MCF 10A (cell line): ENCODE results near the gene PET100. TPM values are rescaled to one million over a fixed set of nuclear protein-coding genes. Genes with fewer than 3 reads are reported as not detected.
A peak's percentile ranks its signal among the peaks of the same experiment; 100 is the strongest.

ENCODE experiments used
- BruUV-seq: library from RNA; stranded (reverse); fragments of 400-500 nt; replicated peaks from 2 replicates; lab custom pipeline; 2021; lab: Mats Ljungman, UMichigan
- CTCF ChIA-PET: fragments of 300-600 bp; sonication (Branson Sonifier 250); formaldehyde crosslinking; extraction: SDS; loops from one replicate; lab custom pipeline; 2021; ENCODE audit warnings: antibody characterized with exemption, inconsistent platforms; lab: Yijun Ruan, JAX
- POLR2A ChIA-PET: fragments of 300-600, 350-650 bp; sonication (Branson Sonifier 250); formaldehyde crosslinking; extraction: SDS; loops from one replicate; lab custom pipeline; 2020; ENCODE audit warnings: antibody characterized with exemption, inconsistent platforms; lab: Yijun Ruan, JAX
- DNase-seq: peaks from one replicate; pipeline ENCODE4 v3.0.0-alpha.2; 2018; ENCODE audit not compliant: unreplicated experiment
- H3K27ac Mint-ChIP-seq: one replicate; pipeline ENCODE4 v1.8.0; 2022; ENCODE audit warnings: mild to moderate bottlenecking, low read depth, mixed read lengths; ENCODE audit not compliant: unreplicated experiment
- H3K27me3 Mint-ChIP-seq: one replicate; pipeline ENCODE4 v1.8.0; 2022; ENCODE audit warnings: mixed read lengths; ENCODE audit not compliant: insufficient read depth, unreplicated experiment
- H3K36me3 Mint-ChIP-seq: one replicate; pipeline ENCODE4 v1.8.0; 2022; ENCODE audit warnings: mild to moderate bottlenecking, moderate library complexity, mixed read lengths; ENCODE audit not compliant: insufficient read depth, unreplicated experiment
- H3K4me1 Mint-ChIP-seq: one replicate; pipeline ENCODE4 v1.8.0; 2022; ENCODE audit warnings: mixed read lengths; ENCODE audit not compliant: insufficient read depth, unreplicated experiment
- H3K4me3 Mint-ChIP-seq: one replicate; pipeline ENCODE4 v1.8.0; 2022; ENCODE audit warnings: mild to moderate bottlenecking, moderate library complexity, mixed read lengths; ENCODE audit not compliant: unreplicated experiment
- H3K9me3 Mint-ChIP-seq: one replicate; pipeline ENCODE4 v1.8.0; 2022; ENCODE audit warnings: mixed read lengths; ENCODE audit not compliant: unreplicated experiment
- intact Hi-C: fragments of 100-400 bp; cut with micrococcal nuclease; formaldehyde crosslinking; loops from 2 replicates; pipeline ENCODE4 v1.14.1; 2022
- total RNA-seq: library from RNA; stranded (reverse); gene quantifications from 2 replicates; pipeline ENCODE4 v1.2.3, GENCODE V29; 2022
- TF ChIP-seq, protein P1 (sequence below): fragments of 200-600 bp; IDR thresholded peaks from one replicate; pipeline ENCODE4 v1.8.0; 2022; ENCODE audit warnings: antibody characterized with exemption, mild to moderate bottlenecking; ENCODE audit not compliant: unreplicated experiment

PET100 gene
- total RNA-seq, 1 experiment from 2014 or later, result 53.9 TPM

DNA sequence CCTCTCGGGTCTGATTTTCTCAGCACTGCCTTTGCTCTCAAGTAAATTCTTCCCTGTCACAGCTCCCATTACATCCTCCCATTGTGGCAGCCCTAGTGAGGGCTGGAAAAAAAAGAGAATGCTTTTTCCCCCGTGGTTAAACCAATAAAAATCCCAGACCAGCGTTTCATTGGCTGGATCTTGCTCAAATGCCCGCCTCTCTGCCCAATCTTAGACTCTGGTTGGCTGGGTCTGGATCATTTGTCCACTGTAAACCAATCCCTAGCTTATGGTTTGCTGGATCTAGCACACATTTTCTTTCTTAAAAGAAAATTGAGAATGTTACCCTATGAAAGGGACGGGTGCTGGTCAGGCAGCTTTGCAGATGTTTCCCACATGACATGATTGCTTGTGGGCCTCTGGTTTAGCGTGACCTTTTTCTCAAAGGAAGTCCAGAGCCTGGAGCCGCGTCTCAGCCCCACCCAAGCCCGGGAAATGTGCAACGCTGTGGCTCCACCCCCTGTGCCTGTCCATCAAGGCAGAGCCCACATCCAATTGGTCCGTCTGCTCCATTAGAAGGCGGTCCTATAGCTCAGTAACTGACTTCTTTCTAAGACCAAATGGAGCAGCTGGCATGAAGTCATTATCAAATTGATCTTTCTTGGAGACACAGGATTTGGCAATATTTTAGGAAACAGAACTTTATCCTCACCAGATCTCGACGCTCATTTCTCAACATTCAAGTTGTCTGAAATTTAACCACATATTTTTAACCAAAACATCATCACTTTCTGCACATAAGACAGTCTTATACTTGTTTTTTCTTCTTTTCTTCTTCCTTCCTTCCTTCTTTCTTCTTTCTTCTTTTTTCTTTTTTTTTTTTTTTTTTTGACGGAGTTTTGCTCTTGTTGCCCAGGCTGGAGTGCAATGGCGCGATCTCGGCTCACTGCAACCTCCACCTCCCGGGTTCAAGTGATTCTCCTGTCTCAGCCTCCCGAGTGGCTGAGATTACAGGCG lies 44.7 kb downstream of the PET100 start:
- DNase-seq, result peak; percentile 76
- intact Hi-C loops, result no loop called here
- H3K9me3 Mint-ChIP-seq, result no peaks in the 10 kb centered on the region
- no TSS peak for BruUV-seq
- peaks cover 2% of the 10 kb centered on the region for H3K4me1 Mint-ChIP-seq
- peaks cover 17% of the 10 kb centered on the region for H3K27me3 Mint-ChIP-seq
- H3K4me3 Mint-ChIP-seq, result no peak overlapping the region
- no peak overlapping the region for H3K27ac Mint-ChIP-seq
- no peaks in the 10 kb centered on the region for H3K36me3 Mint-ChIP-seq
- TF ChIP-seq, protein P1, sequence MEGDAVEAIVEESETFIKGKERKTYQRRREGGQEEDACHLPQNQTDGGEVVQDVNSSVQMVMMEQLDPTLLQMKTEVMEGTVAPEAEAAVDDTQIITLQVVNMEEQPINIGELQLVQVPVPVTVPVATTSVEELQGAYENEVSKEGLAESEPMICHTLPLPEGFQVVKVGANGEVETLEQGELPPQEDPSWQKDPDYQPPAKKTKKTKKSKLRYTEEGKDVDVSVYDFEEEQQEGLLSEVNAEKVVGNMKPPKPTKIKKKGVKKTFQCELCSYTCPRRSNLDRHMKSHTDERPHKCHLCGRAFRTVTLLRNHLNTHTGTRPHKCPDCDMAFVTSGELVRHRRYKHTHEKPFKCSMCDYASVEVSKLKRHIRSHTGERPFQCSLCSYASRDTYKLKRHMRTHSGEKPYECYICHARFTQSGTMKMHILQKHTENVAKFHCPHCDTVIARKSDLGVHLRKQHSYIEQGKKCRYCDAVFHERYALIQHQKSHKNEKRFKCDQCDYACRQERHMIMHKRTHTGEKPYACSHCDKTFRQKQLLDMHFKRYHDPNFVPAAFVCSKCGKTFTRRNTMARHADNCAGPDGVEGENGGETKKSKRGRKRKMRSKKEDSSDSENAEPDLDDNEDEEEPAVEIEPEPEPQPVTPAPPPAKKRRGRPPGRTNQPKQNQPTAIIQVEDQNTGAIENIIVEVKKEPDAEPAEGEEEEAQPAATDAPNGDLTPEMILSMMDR, result no peak
- POLR2A ChIA-PET, result interaction anchor here (0.6 kb wide), 1 partner anchor 206 kb away, joined by 3 read pairs; no protein-coding TSS in a partner anchor
- CTCF ChIA-PET, result interaction anchor here (0.6 to 1.0 kb wide), 2 partner anchors 21 to 23 kb away, joined by 4 read pairs; no protein-coding TSS in a partner anchor

DNA sequence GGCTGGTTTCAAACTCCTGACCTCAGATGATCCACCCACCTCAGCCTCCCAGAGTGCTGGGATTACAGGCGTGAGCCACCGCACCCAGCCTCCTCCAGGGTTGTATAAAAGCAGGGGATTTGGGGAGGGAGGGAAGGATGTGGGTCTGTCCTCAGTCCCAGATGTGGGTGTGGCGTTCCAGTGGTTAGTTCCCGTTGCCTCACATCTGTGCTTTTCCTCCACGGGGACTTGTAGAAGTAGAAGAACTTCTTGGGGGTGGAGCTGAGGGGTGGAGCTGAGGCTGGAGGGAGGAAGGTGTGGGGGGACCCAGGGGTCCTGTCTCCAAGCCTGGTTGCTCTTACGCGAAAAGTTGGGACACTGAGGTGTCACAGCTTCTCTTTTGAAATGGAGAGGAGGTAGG lies 46.8 kb downstream of the PET100 start:
- Mint-ChIP-seq H3K4me3 (no peak overlapping the region), H3K27me3 (no peaks in the 10 kb centered on the region), H3K36me3 (no peaks in the 10 kb centered on the region), H3K9me3 (no peaks in the 10 kb centered on the region), H3K4me1 (peaks cover 6% of the 10 kb centered on the region), H3K27ac (no peak overlapping the region)
- TF ChIP-seq, protein P1, result no peak
- intact Hi-C loops, result no loop called here
- ChIA-PET CTCF (interaction anchor here (0.6 to 1.2 kb wide), 5 partner anchors 26 to 356 kb away, joined by 3 to 5 read pairs (median 3); partner anchors contain the start of genes PET100 and XAB2), POLR2A (interaction anchor here (0.8 to 2.3 kb wide), 2 partner anchors 20 to 124 kb away, joined by 3 to 6 read pairs; no protein-coding TSS in a partner anchor)
- no peak for DNase-seq
- no TSS peak for BruUV-seq

DNA sequence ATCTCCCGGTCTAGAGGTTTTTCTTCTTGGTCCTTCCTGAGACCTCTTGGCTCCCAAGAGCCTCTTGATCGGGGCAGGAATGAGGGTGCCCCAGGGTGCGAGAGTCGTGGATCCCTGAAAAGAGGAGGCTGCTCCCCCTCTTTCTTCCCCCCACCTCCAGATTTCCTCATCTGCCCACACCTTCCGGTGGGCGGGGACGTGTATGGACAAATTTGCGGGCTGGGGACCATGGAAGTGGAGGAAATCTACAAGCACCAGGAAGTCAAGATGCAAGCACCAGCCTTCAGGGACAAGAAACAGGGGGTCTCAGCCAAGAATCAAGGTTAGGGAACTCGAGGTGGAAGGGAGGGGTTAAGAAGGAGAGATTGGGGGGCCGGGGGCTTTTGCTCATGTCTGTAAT lies 47.3 kb downstream of the PET100 start, which contains the start of gene MCEMP1:
TSS of gene MCEMP1 (plus strand) at position 237 of the 400 bp plus-strand sequence. CDS start at position 268, 31 bp downstream.
- H3K4me3 Mint-ChIP-seq, result no peak within 1 kb of the TSS
- BruUV-seq, result no TSS peak
- ChIA-PET POLR2A (interaction anchor here (0.8 to 2.3 kb wide), 2 partner anchors 20 to 123 kb away, joined by 3 to 6 read pairs; no protein-coding TSS in a partner anchor), CTCF (interaction anchor here (1.1 to 1.2 kb wide), 3 partner anchors 27 to 323 kb away, joined by 3 to 5 read pairs (median 3); no protein-coding TSS in a partner anchor)
- intact Hi-C loops, result no loop called here
- no peak for DNase-seq
- TF ChIP-seq, protein P1, result no peak
- H3K9me3 Mint-ChIP-seq, result no peaks in the 10 kb centered on the region
- H3K27ac Mint-ChIP-seq, result no peak within 1 kb of the TSS
- no peaks in the 10 kb centered on the region for H3K27me3 Mint-ChIP-seq
- peaks cover 4% of the 10 kb centered on the region for H3K36me3 Mint-ChIP-seq
- peaks cover 6% of the 10 kb centered on the region for H3K4me1 Mint-ChIP-seq
